Trophoblast cell (in vitro differentiated cells and primary cell): ENCODE results near the gene UQCRHL.

Source experiments
- DNase-seq, 2 donors: peaks; one replicate each; pipeline ENCODE4 v3.0.0-alpha.2; 2016
- H2AFZ ChIP-seq: 2 replicates; pipeline ENCODE4 v1.6.1; 2013; ENCODE audit warnings: low read length, moderate library complexity, mild to moderate bottlenecking; ENCODE audit not compliant: insufficient read depth, poor library complexity
- H2AK5ac ChIP-seq: 2 replicates; pipeline ENCODE4 v1.6.1; 2013; ENCODE audit warnings: mild to moderate bottlenecking, low read length
- H2BK120ac ChIP-seq: 2 replicates; pipeline ENCODE4 v1.6.1; 2013; ENCODE audit warnings: low read length, mild to moderate bottlenecking, moderate library complexity; ENCODE audit not compliant: insufficient read depth, poor library complexity
- H2BK12ac ChIP-seq: 2 replicates; pipeline ENCODE4 v1.6.1; 2013; ENCODE audit warnings: mild to moderate bottlenecking, low read length, moderate library complexity
- H2BK5ac ChIP-seq: 2 replicates; pipeline ENCODE4 v1.6.1; 2013; ENCODE audit warnings: low read length, low read depth, moderate library complexity, mild to moderate bottlenecking; ENCODE audit not compliant: poor library complexity
- H3K14ac ChIP-seq: 2 replicates; pipeline ENCODE4 v1.6.1; 2013; ENCODE audit warnings: mild to moderate bottlenecking, low read length
- H3K18ac ChIP-seq: 2 replicates; pipeline ENCODE4 v1.6.1; 2013; ENCODE audit warnings: mild to moderate bottlenecking, low read length
- H3K23ac ChIP-seq: 2 replicates; pipeline ENCODE4 v1.6.1; 2013; ENCODE audit warnings: low read length
- H3K27ac ChIP-seq: 2 replicates; pipeline ENCODE4 v1.5.1; 2013; ENCODE audit warnings: low read depth, mild to moderate bottlenecking, inconsistent platforms, low read length, moderate library complexity
- H3K27me3 ChIP-seq: 2 replicates; pipeline ENCODE4 v1.6.1; 2013; ENCODE audit warnings: inconsistent platforms, mild to moderate bottlenecking, low read length, moderate library complexity; ENCODE audit not compliant: insufficient read depth
- H3K36me3 ChIP-seq, 2 experiments: 1 replicate in 1 of 2; 2 replicates in 1 of 2; pipeline ENCODE4 v1.6.1; 2013; ENCODE audit warnings: low read length in 2 of 2, mild to moderate bottlenecking in 2 of 2, moderate library complexity in 1 of 2; ENCODE audit not compliant: insufficient read depth in 2 of 2, control insufficient read depth in 1 of 2
- H3K4ac ChIP-seq: 2 replicates; pipeline ENCODE4 v1.6.1; 2013; ENCODE audit warnings: low read depth, mild to moderate bottlenecking, low read length, moderate library complexity
- H3K4me1 ChIP-seq, 2 experiments: 1 replicate in 1 of 2; 2 replicates in 1 of 2; pipeline ENCODE4 v1.6.1; 2013; ENCODE audit warnings: low read length in 2 of 2, mild to moderate bottlenecking in 2 of 2, moderate library complexity in 1 of 2; ENCODE audit not compliant: insufficient read depth in 2 of 2, control insufficient read depth in 1 of 2
- H3K4me2 ChIP-seq: 2 replicates; pipeline ENCODE4 v1.6.1; 2013; ENCODE audit warnings: inconsistent platforms, mild to moderate bottlenecking, low read length, moderate library complexity
- H3K4me3 ChIP-seq: 2 replicates; pipeline ENCODE4 v1.5.1; 2013; ENCODE audit warnings: mild to moderate bottlenecking, low read depth, low read length, inconsistent platforms
- H3K79me1 ChIP-seq: one replicate; pipeline ENCODE4 v1.6.1; 2013; ENCODE audit warnings: low read length
- H3K79me2 ChIP-seq: 2 replicates; pipeline ENCODE4 v1.6.1; 2013; ENCODE audit warnings: low read length, mild to moderate bottlenecking; ENCODE audit not compliant: control insufficient read depth, insufficient read depth, poor library complexity
- H3K9ac ChIP-seq: 2 replicates; pipeline ENCODE4 v1.6.1; 2013; ENCODE audit warnings: mild to moderate bottlenecking, low read length
- H3K9me3 ChIP-seq: 2 replicates; pipeline ENCODE4 v1.6.1; 2013; ENCODE audit warnings: low read depth, mild to moderate bottlenecking, control low read depth, inconsistent platforms, low read length; ENCODE audit not compliant: insufficient read depth
- H4K12ac ChIP-seq: 2 replicates; pipeline ENCODE4 v1.6.1; 2013; ENCODE audit warnings: low read depth, mild to moderate bottlenecking, low read length, moderate library complexity
- H4K8ac ChIP-seq: 2 replicates; pipeline ENCODE4 v1.6.1; 2013; ENCODE audit warnings: low read depth, mild to moderate bottlenecking, low read length, moderate library complexity
- H4K91ac ChIP-seq: one replicate; pipeline ENCODE4 v1.6.1; 2013; ENCODE audit warnings: low read depth, mild to moderate bottlenecking, low read length, moderate library complexity
- WGBS: extraction: QIAGEN DNeasy Blood & Tissue Kit; methylation state at CpG from one replicate; pipeline ENCODE4 v1.1.7; 2013; ENCODE audit warnings: missing lambda C conversion rate; ENCODE audit not compliant: insufficient read length, insufficient coverage; ENCODE audit errors: extremely low coverage; 5-methylcytosine and 5-hydroxymethylcytosine counted together

Gene UQCRHL

GRCh38 chr1:15757575-15758342 lies 49.7 kb downstream of the UQCRHL start:
- Histone ChIP-seq H3K4me3 (peak overlapping the region; percentile 65), H3K9ac (peak overlapping the region; percentile 2), H3K27ac (peak overlapping the region; percentile 52), H3K14ac (peak overlapping the region; percentile 90), H4K12ac (peak overlapping the region; percentile 96), H2AK5ac (peak overlapping the region; percentile 76), H3K18ac (peak overlapping the region; percentile 87), H3K4me1 (peaks cover 14 to 29% of the 10 kb centered on the region in 2 experiments), H3K36me3 (peaks cover 1 to 3% of the 10 kb centered on the region in 2 experiments), H4K91ac (peak overlapping the region; percentile 95), H3K4ac (peak overlapping the region; percentile 82), H2AFZ (peak overlapping the region; percentile 89), H2BK12ac (peak overlapping the region; percentile 98), H3K79me2 (peaks cover 23% of the 10 kb centered on the region), H2BK120ac (peak overlapping the region; percentile 97), H3K27me3 (no peaks in the 10 kb centered on the region), H3K79me1 (peaks cover 27% of the 10 kb centered on the region), H3K9me3 (peaks cover 2% of the 10 kb centered on the region), H3K4me2 (peak overlapping the region; percentile 59), H2BK5ac (peak overlapping the region; percentile 63), H3K23ac (no peak overlapping the region), H4K8ac (peak overlapping the region; percentile 90)
- WGBS = no CpG with 5 or more reads among the region's 24 CpGs
- DNase-seq = peak; percentile 58 to 66
